Activated gamma-delta T cell treated with Interleukin-2 at 50 U/mL for 16 hours (primary cell): ENCODE measurements around the gene KDM8.

ENCODE experiments used
- DNase-seq: peaks from one replicate; pipeline ENCODE4 v3.0.0-alpha.2; 2020

The KDM8 gene

DNA sequence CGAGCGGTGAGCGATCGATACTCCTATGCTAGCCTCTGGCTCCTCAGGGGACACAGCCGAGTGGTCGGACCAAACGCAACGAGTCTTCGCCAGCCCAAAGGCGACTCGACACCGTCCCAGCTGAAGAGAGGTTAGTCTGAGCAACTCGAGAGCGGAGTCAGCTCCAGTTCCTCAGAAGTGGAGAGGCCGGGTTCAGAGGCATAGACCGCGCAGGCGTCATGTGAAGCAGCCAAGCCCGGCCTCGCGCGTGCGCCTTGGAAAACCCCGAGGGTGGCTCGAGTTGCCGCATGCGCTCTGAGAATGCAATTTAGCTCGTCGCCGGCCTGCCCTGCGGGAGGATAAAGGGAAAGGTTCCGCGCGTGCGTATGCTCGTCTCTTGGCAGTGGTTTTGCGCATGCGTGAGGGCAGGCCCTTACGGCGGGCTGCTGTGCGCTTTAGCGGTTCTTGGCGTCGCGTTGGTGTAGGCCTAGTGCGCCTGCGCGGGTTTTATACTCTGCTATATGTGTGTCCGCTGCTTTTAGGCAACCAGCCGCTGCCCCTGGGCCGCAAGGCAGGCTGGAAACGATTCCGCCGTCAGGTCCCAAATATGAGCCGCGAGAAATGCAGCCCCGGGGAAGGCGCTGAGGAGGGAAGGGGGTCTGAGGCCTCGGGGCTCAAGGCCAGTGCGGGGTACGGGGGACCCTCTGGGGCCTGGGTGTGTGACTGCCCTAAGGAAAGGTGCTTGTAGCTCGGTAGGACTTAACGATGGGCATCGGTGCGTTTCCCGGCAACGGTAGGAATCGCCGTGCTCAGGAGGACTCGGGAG, at the start of gene KDM8:
KDM8 (plus strand) TSS at position 20 of the 805 bp plus-strand sequence. CDS start 6,598 bp downstream, outside the sequence.
- peak; percentile 100 for DNase-seq

DNA sequence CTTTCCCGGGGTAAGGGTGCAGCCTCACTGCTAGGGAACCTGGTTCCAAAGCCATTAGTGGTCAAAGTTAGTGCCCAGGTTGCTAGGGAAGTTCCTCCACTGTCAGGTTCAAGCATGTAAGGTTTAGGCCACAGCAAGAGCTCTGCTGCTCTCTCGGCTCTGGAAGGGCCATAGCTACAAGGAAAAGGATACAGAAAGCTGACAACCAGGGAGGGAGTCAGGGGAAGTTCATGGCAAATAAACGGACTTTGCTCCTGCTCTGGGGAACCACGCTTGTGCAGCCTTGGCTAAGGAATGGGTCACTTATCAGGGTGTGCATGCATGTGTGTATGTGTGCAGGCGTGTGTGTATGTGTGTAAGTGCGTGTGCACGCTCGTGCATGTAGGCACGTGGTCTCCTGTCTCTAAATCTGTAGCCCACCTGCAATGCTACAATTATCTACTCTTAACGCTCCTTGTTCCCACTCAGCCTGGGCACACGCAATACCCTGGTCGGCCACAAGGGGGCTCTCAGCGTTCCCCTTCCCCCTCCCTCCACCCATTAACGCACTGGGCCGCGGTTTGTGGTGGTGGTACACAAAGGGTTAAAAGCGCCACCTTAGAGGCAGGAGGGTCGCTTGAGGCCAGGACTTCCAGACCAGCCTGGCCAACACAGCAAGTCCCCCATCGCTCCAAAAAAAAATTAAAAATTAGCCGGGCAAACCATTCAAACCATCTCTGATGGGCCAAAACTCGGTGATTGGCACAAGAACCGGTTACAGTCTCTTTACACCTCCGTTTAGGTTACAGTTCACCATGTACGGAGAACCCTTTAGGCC, 48.4 kb upstream of the KDM8 start:
- peak; percentile 68 for DNase-seq

DNA sequence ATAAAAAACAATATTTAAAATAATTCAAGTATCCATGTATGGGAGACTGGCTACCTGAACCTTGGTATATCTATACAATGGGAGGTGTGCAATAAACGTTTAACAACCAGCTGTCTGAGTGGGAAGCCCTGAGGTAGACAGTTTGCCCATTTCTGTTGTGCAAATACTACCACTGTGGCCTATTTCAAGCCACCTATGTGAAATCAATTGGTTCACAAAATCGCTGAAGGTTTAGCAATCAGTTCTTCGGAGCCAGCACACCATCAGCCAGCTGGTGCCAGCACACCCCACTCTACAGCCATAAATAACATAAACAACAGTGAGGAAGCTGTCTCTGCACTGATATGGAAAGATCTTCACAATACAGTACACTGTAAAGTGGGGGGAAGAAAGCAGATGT, 46.7 kb upstream of the KDM8 start:
- DNase-seq: no peak

DNA sequence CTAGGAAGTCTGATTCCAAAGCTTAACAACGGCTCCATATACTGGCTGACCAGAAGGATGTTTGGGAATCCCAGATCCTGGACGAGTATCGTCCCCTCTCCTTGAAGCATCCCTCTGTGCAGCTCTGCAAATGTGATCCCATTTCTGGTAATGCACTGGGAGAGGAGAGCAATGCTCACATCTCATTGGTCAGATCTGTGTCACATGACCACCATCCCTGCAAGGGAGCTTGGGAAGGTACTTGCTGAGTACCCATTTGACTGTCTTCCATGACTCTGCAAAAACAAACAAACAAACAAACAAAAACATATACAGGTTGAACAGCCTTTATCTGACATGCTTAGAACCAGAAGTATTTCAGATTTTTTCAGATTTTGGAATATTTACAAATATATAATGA, 41.9 kb upstream of the KDM8 start:
- no peak for DNase-seq

DNA sequence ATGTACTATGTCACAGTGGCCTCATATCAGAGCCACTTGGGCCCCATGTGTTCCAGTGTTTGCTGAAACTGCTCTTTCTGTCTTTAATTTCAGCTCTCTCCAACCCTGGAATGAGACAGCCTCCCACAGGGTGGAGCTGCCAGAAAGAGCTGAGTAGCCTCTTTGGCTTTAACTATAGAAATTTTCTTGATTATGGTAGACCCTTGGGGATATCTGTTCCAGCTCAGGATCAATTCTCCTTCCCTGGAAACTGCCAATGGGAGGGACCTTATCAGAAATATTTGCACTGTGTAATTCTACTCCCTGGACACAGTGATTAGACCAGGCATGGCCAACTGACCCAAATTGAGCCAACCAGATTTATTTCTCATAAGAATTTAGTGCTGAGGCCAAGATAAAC, 39.0 kb upstream of the KDM8 start:
- DNase-seq: no peak

DNA sequence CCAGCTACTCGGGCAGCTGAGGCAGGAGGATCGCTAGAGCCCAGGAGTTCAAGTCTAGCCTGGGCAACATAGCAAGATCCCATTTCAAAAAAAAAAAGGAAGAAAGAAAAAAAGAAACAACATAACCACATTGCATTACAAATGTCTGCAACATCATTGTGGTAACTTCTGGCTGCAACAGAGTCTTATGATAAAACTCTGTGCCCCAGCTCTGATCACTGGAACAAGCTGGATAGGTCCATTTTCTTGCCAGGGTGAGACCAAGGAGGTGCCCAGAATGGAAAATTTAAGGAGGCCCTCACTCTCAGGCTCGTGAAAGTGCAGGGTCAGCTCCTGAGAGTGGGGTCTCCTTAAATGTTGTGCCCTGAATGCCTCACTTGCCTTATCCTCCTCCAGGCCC, 37.8 kb upstream of the KDM8 start:
- no peak for DNase-seq

DNA sequence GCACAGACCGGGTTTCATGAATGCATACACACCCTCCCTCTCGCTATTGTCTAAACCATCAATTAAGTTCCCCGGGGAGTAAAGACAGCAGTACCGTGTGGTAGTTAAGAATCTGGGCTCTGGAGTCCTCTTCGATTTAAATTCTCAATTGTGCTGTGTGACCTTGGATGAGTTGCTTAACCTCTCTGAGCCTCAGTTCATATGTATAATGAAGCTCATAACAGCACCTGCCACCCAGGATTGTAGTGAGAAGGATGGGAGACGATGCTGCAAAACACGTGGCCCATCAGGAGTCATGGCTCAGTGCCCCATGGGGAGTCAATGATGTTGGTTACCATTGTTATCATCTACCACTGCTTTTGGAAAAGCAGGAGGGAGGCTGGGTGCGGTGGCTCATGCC, 34.5 kb upstream of the KDM8 start:
- no peak for DNase-seq

DNA sequence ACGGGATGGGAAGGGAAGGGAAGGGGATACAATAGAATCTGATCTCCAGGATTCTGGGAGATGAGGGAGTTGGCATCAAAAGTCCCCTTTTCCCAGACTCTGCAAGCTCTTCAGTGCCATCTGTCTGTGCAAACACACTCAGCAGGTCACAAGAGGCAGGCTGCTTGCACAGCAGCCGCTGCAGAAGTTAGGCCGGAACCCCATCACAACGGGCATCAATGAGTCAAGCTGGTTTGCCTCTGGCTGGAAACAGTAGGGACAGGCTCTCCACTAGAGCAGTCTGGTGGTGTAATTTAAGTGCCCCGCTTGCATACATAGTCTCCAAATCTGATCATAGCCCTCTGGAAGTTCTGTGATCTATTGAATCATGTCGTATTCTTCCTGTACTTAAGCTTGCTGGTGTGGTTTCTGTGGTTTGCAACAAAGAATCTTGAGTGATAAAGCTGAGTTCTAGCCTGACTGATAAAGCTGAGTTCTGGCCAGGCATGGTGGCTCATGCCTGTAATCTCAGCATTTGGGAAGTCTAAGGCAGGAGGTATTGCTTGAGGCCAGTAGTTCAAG, 33.7 kb upstream of the KDM8 start:
- peak; percentile 65 for DNase-seq

DNA sequence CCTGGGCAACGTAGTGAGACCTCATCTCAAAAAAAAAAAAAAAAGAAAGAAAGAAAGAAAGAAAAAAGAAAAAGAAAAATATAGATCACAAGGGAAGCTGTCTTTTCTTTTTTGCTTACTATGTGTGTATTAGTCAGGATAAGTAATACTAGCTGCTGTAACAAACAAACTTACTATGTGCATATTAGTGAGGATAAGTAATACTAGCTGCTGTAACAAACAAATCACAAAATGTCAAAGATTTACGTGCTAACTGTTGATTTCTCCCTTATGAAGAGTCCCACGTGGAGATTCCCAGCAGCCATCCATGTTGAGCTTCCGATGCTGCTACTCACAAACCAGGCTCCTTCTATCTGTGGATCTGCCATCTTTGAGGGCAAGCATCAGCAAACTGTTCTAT, 31.7 kb upstream of the KDM8 start:
- DNase-seq: no peak

DNA sequence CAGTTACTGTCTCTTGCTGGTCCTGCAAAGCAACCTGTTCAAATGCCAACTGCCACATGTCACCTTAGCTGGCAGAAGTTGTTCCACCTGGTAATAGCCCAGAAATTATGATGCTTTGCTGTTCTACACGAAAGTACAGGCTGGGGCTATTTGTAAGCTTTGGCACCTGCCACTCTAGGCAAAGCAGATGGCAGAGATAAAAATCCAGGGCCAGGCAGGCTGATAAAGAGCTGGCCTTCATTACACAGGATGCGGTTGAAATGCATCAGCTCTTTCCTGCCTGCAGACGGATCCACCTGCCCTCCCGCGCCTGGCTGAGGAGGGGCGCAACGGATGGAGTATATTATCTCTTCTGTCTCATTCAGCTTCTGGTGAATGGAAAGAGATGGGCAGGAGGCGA, 29.3 kb upstream of the KDM8 start:
- peak; percentile 52 for DNase-seq

DNA sequence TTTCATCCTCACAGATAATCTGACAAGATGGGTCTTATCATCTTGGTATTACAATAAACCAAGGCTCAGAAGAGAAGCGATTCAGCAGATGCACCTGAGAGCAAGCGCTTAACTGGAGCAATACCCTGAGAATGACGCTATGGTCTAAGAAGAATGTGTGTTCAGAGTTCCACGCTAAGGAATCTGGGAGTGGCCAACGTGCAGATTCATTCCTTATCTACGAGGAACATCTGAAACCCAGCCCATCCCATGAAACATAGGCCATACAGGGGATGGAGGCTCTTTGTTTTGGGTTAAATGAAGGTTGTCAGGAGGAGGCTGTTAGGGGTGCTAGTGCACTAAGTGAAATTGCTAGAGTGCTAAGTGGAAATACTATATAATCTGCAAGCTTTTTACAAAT, 28.5 kb upstream of the KDM8 start:
- DNase-seq: no peak

DNA sequence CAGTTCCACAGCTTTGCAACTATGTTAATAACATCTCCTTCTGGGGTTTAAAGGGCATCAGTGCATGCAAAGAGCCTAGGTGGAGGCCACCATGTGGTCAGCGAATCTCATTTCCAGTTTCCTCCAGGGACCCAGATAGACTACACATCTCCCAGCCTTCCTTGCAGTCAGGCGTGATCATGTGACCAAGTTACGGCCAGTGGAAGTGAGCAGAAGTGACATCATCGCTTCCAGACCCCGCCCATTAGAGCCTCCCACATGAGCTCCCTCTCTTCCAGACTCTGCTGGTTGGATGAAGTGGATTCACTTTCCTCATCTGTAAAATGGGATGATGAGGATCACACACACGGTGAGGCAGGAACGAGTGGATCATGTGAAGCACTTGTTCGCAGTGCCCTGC, 27.4 kb upstream of the KDM8 start:
- DNase-seq: no peak

DNA sequence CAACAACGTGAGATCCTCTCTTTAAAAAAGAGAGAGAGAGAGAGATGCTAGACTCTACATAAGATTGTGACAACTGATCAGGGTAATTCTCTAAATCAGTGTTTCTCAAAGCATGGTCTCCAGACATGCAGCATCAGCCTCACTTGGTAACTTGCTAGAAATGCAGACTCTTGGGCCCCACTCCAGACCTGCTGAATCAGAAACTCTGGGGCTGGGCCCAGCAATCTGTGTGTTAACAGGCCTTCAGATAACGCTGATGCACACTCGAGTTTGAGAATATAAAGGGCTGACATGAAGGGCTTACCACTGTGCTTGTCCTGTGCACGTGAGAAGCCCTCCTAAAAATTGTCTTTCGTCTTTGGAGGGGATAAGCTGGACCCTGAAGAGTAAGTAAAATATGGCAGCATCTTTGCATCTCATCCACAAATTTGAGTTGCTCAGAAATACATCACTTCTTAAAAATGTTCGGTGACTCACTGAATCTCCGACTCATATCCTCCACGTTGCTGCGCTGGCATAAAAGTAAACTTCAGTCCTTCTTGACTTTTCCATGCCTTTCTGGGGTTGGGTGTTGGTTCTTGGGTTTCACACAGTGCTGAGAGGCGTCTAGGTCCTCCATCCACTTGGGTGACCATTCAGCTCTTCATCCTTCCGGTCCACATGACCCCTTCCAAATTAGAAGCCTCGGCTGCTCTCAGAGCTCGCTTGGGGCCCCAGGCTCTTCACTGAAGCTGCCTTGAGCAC, 26.1 kb upstream of the KDM8 start:
- no peak for DNase-seq

DNA sequence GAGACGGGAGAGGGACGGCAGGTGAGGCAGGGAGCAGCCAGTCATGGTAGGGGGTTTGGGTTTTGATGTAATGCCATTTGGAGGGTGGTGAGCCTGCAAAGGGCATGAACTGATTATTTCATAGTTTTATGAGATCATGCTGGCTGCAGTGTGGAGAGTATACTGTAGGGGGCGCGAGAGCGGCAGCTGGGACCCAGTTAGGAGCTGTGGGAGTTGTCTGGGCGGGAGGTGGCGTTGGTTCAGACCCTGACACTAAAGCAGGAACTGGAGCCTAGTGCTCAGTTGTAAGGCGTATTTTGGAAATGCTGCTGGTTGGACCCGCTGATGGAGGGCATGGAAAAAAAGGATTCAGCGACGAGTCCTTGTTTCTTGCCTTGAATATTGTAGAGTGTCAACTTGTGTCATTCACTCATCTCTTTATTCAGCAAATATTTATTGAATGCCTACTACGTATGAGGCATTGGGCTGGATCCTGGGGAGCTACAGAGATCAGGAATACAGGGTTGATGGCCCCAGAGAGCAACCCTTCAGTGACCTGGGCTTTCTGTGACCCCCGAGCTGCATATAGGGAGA, 23.7 kb upstream of the KDM8 start:
- DNase-seq: peak; percentile 86

DNA sequence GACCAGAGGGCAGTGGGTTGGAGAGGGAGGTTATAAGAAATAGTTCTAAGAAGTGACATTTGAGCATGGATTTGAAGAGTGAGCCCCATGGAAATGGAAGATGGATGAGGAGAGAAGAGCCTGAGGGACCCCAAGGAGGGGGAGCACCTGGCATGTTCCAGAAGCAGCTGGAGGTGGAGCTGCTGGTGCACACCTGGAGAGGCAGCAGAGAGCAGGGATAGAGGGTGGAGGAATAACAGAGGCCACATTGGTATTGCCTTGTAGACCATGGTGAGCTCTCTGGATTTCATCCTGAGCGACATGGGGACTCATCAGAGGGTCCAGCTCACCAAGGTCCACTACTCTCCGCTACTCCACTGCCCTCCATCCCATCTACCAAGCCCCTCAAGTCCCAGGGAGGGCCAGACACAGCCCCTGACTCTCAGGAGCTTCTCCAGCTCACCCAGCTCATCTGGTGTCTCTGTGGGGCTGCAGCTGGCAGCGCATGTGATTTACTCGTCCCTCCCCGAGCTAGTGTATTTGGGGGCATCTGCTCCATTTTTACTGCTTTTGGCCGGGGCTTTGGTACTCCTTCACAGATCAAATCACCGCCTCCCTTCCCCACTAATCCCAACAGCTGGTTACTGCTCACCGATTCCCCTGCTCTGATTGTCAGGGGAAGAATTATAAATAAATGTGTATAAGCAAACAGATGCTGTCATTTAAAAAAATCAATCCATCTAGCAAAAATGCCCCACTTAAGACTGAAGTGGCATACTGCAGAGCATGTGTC, 22.1 kb upstream of the KDM8 start:
- DNase-seq: no peak

DNA sequence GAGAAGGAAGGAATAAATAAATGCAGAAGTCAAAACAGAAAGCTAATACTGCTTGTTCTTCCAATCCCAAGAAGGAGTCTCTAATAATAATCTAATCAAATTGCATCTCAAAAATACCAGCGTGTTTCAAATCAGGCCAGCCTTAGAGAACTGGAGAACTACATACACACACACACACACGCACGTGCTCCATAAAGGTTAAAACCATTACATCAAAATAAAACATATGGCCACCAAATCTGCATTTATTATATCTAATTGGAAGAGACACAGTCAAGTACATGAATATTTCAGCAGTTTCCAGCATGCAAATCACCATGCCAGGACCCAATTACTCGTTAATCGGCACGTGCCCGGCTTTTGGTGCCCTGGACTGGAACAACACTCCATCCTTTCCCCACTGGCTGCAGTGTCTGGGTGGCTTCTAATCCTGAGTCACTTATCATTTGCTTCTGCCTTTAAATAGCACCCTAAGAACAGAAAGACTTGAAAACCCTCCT, 20.4 kb upstream of the KDM8 start:
- DNase-seq: no peak

DNA sequence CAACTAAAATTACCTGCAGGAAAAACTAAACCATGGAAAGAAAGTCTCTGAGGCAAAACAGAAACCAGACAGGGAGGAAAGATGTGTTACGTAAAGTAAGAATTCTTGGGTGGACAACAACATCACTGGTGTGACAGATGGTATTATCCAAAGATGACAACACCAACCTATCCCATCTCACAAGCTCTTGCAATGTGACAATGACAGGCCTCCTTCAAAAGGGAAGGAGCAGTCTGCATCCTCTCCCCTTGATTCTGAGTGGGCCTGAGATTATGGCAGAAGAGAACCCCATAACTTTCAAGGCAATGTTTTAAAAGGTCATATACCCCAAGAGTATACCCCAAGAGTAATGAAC, 17.6 kb upstream of the KDM8 start:
- no peak for DNase-seq

DNA sequence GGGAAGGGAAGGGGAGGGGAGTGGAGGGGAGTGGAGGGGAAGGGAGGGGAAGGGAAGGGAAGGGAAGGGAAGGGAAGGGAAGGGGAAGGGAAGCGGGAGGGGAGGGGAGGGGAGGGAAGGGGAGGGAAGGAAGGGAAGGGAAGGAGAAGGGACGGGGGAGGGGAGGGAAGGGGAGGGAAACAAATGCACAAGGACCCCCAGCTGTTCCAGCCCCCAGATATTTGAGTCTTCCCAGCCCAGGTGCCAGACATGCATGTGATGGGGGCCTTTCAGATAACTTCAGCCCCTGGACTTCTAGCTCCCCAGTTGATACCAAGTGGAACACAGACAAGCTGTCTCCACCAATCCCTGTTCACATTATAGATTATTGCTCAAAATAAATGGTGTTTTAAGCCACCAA, 14.7 kb upstream of the KDM8 start:
- DNase-seq: no peak

DNA sequence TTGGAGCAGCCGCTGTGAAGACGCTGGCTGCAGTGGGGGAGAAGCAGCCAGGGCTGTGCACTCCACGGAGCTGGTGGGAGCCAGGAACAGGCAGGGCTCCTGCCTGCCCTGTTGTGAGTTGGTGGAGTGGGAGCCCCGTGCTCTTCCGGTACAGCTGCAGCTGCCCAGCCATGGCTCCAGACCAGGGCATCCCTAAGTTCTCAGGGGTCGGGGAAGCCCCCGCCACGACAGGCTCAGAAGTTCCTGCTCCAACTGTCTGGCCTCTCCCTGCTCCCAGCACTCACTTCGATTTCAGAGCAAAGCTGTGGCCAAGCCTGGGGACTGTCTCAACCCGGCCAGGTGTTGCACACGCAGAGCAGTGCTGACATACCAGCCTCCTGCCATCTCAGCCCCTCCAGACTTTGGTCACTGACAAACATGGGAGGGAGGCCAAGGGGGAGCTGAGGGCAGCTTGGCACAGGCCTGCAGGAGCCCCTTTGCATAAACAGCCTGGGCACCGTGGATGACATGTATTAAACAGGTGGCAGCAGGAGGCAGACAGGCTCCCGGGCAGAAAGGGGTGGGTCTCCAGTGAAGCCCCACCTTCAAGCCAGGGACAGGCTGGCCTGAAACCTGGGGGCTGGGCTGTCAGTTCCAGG, 13.9 kb upstream of the KDM8 start:
- no peak for DNase-seq

DNA sequence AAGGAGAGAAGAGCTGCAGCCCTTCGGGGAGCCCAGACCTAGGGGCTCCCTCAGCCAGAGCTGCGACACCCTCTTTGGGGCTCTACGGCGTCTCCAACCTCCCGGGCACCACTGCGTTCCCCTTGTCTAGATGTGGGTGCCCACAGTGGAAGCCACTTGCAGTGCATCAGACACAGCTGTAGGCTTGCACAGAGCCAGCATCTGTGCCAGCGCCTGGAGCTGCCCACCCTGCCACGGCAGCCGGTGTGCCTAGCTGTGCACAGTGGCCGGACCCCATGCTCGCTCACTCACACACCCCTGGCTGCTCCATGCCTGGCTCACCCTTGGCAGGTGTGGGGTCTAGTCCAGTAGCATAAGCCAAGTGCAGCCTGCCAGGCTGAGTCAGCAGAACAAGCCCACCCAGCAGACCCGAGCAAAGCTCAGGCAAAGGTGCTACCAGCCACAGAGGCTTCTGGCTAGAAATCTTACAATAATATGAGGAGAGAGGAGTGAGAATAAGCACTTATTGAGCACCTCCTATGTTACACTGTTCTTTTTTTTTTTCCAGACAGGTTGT, 12.9 kb upstream of the KDM8 start:
- DNase-seq: no peak

DNA sequence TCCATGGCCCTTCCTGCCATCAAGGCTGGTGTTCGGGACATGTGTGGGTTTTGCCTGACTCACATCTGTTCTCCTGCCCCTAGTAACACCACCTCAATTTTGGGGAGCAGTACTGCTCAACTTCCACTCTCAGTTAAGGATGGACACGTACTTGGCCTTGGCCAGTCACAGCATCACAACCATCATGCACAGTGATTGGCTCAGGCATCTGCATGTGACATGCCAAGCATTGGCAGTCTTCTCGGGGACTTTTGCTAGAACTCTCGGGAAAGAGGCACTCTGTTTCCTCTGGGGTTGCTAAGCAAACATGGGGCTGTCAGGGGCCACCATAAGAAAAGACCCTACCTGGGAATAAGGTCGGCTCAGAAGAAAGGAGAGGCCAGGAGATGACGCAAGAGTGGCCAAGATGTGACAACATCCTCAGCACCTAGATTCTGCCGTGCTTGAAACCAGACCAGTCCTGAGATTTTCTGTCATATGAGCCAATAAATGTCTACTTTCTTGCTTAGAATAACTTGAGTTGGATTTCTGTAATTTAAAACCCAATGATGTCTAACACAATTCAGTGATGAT, 11.9 kb upstream of the KDM8 start:
- no peak for DNase-seq
